Stimulated activated CD8-positive, alpha-beta memory T cell treated with anti-CD3 and anti-CD28 coated beads, Interleukin-15, amount 100 ng/mL, for 4 hours (primary cell): ENCODE data around the gene USP12.

Experiments used
- DNase-seq, 2 donors: peaks; one replicate each; pipeline ENCODE4 v3.0.0-alpha.2; 2020; ENCODE audit warnings: low read depth in 2 of 2

Gene USP12

GRCh38 chr13:27183561-27184147 lies 12.0 kb upstream of the USP12 start:
- no peak for DNase-seq

- no peak for DNase-seq
Observed at GRCh38 chr13:27182844-27183497, 11.4 kb upstream of the USP12 start.

- no peak for DNase-seq
Observed at GRCh38 chr13:27182054-27182453, 10.4 kb upstream of the USP12 start.

- no peak for DNase-seq
Observed at GRCh38 chr13:27177852-27178251, 6.2 kb upstream of the USP12 start.

- DNase-seq: no peak
Observed at GRCh38 chr13:27176470-27177410, 5.1 kb upstream of the USP12 start.

GRCh38 chr13:27174766-27175455 lies 3.3 kb upstream of the USP12 start:
- no peak for DNase-seq

GRCh38 chr13:27172495-27172842 lies 858 bp upstream of the USP12 start:
- DNase-seq: no peak

GRCh38 chr13:27171827-27172494 lies 350 bp upstream of the USP12 start:
- DNase-seq: peak; percentile 82 to 91

GRCh38 chr13:27170516-27171243 lies 931 bp downstream of the USP12 start:
- peak in 1 of 2 donors; percentile 7 for DNase-seq

- no peak for DNase-seq
Observed at GRCh38 chr13:27170221-27170515, 1.4 kb downstream of the USP12 start.

GRCh38 chr13:27168906-27169657 lies 2.5 kb downstream of the USP12 start:
- no peak for DNase-seq

- DNase-seq: no peak
Observed at GRCh38 chr13:27168086-27168485, 3.5 kb downstream of the USP12 start.

GRCh38 chr13:27166313-27166712 lies 5.3 kb downstream of the USP12 start:
- no peak for DNase-seq

GRCh38 chr13:27161980-27162379 lies 9.6 kb downstream of the USP12 start:
- no peak for DNase-seq

GRCh38 chr13:27161423-27161822 lies 10.2 kb downstream of the USP12 start:
- DNase-seq: no peak

GRCh38 chr13:27160657-27161295 lies 10.8 kb downstream of the USP12 start:
- DNase-seq: no peak

- no peak for DNase-seq
Observed at GRCh38 chr13:27159806-27160563, 11.6 kb downstream of the USP12 start.

GRCh38 chr13:27158335-27158734 lies 13.3 kb downstream of the USP12 start:
- no peak for DNase-seq
